ENCODE measurements around the gene RNASE12. TPM values are rescaled to one million over a fixed set of nuclear protein-coding genes. Genes with fewer than 3 reads are reported as not detected.

RNASE12 gene
- total and polyA plus RNA-seq, 2 donors (not counting 3 experiments of a cell fraction or from before 2014, with no cell fraction given), result not detected

- peaks cover 24 to 32% of the 10 kb centered on the region in 2 experiments for H3K27me3 ChIP-seq (ENCODE audit: control insufficient read depth in 2 of 2, insufficient read depth in 2 of 2, low read length in 2 of 2)
- peak overlapping the region; percentile 53 for H3K9ac ChIP-seq (replicated peaks; ENCODE audit: extremely low read depth, insufficient read depth, low read length)
- H3K4me1 ChIP-seq (ENCODE audit: control insufficient read depth, extremely low read depth, insufficient read depth, low read length), result peaks cover 14% of the 10 kb centered on the region
- no peaks in the 10 kb centered on the region for H3K9me3 ChIP-seq (replicated peaks; ENCODE audit: control insufficient read depth, insufficient read depth, low read length)
- peak overlapping the region; percentile 93 for H2AFZ ChIP-seq (ENCODE audit: low read depth, low read length)
- CTCF ChIA-PET, result interaction anchor here (3.4 kb wide), 1 partner anchor 11 kb away, joined by 17 read pairs; no protein-coding TSS in a partner anchor
- POLR2A ChIA-PET, result no interaction called here
- no peaks in the 10 kb centered on the region for H3K79me2 ChIP-seq (ENCODE audit: control insufficient read depth, insufficient read depth, low read length)
- peak overlapping the region; percentile 80 for H3K4me2 ChIP-seq (ENCODE audit: insufficient read depth, low read length)
- no TSS peak for BruUV-seq (replicated peaks)
- intact Hi-C loops (cut with micrococcal nuclease), result loop anchor here (1.0 kb wide), 3 partner anchors 9 to 57 kb away; no protein-coding TSS in a partner anchor
- no peaks in the 10 kb centered on the region for H4K20me1 ChIP-seq (replicated peaks; ENCODE audit: control insufficient read depth, extremely low read depth, insufficient read depth, low read length)
- TF ChIP-seq MAX (IDR thresholded peaks at IDR 0.05; ENCODE audit: insufficient read depth, insufficient read length) (no peak), JUN (IDR thresholded peaks at IDR 0.05; ENCODE audit: borderline replicate concordance, insufficient read depth, insufficient read length, low read depth) (no peak), POLR2AphosphoS5 (IDR thresholded peaks at IDR 0.05; ENCODE audit: insufficient read depth, low read depth, low read length) (no peak), CTCF (IDR thresholded peaks at IDR 0.05; ENCODE audit: extremely low read depth in 1 of 2, insufficient read depth in 1 of 2, low read depth in 1 of 2, low read length in 2 of 2) (no peak), FOS (IDR thresholded peaks at IDR 0.05; ENCODE audit: borderline replicate concordance, insufficient read depth, low read length) (no peak), POLR2A (IDR thresholded peaks at IDR 0.05; ENCODE audit: low read depth, low read length) (no peak), MYC (IDR thresholded peaks at IDR 0.05; ENCODE audit: low read depth, low read length) (no peak), GATA2 (IDR thresholded peaks at IDR 0.05; ENCODE audit: insufficient read depth, insufficient read length, low read depth, low read length) (no peak), EZH2 (IDR thresholded peaks at IDR 0.05; ENCODE audit: borderline replicate concordance, low read depth, low read length, severe bottlenecking) (no peak)
- H3K4me3 ChIP-seq (replicated peaks in 1 of 3; ENCODE audit: insufficient read depth in 1 of 3, low read depth in 1 of 3, low read length in 3 of 3), result peak overlapping the region; percentile 15 to 87 (median 64)
- H3K36me3 ChIP-seq (ENCODE audit: control insufficient read depth in 2 of 2, extremely low read depth in 1 of 2, insufficient read depth in 2 of 2, low read length in 2 of 2), result no peaks in the 10 kb centered on the region
- H3K9me1 ChIP-seq (replicated peaks; ENCODE audit: control insufficient read depth, extremely low read depth, insufficient read depth, low read length), result no peaks in the 10 kb centered on the region
- no peak overlapping the region for H3K27ac ChIP-seq (ENCODE audit: insufficient read depth, low read depth, low read length)
- dilution Hi-C loops (cut with MboI; ENCODE audit: extremely low pct_ligation_motif_present, low sequenced_read_pairs), result no loop called here
- DNase-seq (ENCODE audit: low read depth, low spot score) (no peak), FAIRE-seq (peak; percentile 43)
Observed at GRCh38 chr14:20624495-20625070, 33.4 kb upstream of the RNASE12 start.
